ENCODE data around the gene GALNT9.
"Not testable (repeated sequence)": the region's sequence is repeated elsewhere in the genome, so short reads cannot be mapped to it uniquely, and the experiment has no call there.

Gene GALNT9

DNA sequence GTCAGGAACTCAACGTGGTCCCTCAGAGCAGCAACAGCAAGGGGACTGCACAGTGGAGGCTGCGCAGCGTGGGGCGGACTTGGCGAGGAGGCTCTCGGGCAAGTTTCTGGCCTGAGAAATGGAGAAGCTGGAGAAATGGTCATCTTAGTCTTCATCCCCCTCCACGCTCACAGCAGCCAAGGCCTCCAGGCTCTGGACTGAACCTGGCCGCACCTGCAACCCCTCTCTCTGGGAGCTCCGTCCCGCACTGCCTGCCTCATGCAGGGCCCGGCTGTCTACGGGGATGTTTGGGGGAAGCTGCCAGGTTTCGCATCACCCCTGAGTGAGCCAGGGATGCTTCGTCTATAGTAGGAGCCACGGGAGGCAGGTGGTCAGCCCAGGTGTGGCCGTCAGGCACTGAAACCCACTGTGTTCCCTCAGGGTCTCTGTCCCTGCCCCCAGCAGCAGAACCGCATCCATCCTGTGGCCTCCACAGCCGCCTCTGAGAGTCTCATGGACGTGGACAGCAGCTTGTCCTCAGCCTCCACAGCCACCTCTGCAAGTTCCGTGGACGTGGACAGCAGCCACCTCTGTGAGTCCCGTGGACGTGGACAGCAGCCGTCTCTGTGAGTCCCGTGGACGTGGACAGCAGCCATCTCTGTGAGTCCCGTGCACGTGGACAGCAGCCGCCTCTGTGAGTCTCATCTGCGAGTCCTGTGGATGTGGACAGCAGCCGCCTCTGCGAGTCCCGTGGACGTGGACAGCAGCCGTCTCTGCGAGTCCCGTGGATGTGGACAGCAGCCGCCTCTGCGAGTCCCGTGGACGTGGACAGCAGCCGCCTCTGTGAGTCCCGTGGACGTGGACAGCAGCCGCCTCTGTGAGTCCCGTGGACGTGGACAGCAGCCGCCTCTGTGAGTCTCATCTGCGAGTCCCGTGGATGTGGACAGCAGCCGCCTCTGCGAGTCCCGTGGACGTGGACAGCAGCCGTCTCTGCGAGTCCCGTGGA, 29.1 kb upstream of the GALNT9 start:
- not testable (repeated sequence) for FAIRE-seq

DNA sequence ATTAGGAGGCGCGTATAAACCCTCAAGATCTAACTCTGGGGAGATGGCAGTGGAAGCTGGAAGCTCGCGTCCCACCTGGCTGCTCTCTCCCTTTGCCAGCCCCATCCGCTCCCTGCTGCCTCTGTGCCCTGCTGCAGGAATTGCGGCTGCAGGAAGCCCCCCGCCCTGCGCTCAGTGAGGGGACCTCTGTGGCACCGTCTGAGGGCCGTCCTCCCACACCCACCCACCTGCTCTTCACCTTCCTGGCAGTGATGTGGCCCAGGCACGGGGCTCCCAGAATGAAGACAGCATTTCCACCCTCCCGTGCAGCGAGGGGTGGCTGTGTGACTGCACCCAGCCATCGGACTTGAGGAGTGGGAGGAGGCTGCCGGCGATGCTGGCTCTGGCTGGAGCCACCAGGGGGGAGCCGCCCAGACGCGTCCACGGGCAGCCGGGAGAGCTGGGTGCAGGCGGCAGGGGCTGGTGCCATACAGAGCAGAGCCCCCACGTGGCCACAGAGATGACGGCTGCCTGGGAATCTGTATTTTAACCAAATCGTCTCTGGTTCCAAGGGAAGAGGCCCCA, 28.3 kb upstream of the GALNT9 start:
- no peak for FAIRE-seq

DNA sequence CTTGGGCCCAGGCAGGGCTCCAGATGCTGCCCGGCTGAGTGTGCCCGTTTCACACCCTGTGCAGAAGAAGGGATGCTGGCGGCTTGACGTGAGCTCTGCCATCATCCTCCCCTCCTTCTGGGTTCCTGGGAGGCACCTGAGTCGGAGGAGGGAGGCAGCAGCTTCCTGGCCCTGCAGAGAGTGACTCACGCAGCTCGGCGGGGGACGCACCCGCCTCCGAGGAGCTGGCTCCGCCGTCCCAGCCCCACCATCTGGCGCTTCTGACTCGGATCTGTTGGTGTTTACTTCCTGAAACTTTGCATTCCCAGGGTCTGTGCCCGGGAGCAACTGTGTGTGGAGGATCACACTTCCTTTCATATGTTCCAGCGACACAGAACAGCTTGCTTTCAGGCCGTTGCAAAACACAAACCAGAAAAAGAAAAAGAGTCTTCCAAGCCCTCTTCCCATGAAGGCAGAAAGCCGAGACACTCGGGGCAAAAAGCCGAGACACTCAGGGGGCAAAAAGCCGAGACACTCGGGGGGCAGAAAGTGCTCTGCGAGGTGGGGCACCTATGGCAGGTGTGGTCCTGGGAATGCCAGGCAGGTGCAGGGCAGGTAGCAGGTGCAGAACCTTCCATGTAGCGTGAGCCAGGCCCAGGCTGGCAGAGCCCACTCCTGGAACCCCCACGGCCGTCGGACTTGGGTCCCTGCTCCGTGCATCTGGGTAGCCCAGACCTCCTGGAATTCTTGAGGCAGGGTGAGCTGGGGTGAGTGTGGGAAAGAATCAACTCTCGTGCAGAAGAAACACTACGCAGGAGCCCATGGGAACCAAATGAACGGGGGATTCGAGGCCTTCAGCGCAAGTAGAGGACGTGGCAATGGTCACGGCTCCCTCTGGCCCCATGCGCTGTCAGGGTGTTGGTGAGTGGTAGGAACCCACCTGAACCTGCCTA, 27.6 kb upstream of the GALNT9 start:
- FAIRE-seq = no peak

DNA sequence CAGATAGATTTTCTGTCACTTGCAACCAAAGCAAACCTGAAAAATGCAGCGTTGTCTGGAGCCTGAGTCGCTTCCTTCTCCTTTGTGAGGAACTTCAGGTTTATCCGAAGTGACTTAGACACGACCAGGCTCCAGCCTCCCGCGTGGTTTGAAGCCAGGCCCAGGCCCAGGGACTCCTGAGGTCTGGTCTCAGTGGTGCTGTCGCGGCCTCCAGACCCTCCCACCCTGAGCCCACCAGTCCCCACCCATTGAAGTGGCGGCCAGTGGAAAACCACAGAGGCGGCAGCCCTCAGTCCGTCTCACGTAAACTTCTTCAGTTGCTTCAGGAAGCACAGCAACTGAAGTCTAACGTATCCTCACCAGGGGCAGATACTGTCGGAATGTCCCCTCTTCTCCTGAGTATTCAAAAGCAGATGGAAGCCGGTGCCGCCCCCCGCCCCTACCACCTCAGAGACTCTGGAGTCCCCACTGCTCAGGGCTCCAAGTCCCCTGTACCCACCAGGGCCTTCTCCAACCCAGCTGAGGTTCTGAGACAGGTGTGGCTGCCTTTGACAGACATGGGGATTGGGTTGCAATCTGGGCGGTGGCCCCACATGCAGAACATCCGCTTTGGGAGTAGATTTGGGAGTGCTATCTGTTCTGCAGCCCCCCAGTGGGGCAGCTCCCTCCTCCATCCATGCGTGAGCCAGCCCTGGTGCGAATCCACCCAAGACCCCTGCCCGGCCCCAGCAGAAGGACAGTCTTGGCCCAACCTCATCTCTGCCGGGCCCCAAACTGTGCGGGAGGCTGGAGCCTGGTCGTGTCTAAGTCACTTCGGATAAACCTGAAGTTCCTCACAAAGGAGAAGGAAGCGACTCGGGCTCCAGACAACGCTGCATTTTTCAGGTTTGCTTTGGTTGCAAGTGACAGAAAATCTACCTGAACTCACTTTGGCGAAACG, 26.6 kb upstream of the GALNT9 start:
- FAIRE-seq = no peak

DNA sequence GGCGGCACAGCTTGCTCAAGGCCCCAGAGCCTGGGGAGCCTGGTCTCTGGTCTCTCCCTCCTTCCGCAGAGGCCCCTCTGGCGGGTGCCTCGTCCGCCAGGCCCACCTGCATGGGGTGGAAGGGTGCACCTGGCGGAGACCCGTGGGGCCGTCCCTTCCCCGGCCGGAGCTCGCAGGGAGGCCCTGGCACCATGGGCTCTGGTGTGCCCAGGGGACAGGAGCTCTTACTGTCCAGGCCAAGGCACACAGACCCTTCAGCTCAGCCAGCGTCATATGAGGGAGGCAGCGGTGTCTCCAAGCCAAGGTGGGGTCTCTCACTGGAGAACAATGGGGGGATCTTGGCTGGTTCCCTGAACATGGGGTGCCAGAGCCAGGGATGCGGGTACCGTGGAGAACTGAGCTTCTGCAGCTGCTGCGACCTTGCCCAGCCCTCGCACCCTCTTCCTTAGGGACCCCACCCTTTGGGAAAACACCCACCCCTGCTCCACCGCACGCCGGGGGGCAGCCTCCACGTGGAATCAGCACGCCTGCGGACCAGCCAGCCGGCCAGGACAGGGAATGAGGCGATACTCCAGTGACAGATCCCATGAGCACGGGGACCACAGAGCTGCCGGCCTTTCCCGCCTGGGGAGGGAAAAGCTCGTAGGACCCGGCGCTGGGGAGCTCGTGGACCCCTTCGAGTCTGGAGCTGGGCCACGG, 25.7 kb upstream of the GALNT9 start:
- FAIRE-seq = no peak

- FAIRE-seq = no peak
Measured at GRCh38 chr12:132354211-132354981, 25.0 kb upstream of the GALNT9 start.

- no peak for FAIRE-seq
Measured at GRCh38 chr12:132353811-132354210, 24.4 kb upstream of the GALNT9 start.

DNA sequence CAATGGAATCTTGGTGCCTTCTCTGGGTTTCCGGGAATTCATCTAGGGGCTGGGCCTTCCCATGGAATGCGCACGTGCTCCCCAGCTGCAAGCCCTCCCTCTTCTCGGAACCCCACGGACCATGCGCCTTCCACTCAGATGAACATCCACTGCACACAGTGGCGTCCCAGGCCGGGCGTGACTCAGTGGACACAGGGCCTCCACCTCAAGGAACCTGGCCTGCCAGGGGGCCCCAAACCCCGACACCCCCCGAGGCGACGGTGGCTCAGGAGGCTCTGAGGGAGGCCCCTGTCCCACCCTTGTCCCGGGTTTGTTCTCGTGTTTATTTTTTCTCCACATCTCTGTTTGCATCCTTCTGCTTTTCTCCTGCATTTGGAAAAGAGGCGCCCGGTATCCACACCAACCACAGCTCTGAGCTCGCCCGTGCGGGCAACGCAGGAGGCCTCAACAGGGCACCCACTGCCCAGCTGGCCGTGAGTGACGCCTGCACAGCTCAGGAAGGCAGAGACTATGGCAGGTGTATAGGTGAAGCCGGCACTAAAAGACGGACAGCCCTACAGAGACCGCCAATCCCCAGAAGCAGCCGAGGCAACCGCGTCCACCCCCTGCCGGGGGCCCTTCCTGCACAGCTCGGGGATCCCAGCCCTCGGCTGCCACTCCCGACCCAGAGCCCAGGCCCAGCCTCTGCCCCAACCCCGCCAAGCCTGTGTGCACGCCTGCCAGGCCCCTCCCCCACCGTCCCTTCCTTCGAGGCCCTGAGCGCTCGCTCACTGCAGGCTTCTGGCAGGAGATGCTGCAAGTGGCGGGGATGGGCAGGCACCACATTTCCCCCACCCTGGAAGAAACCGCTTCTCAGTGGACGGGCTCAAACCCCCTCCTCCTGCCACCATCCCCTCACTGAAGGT, 23.8 kb upstream of the GALNT9 start:
- FAIRE-seq = no peak

DNA sequence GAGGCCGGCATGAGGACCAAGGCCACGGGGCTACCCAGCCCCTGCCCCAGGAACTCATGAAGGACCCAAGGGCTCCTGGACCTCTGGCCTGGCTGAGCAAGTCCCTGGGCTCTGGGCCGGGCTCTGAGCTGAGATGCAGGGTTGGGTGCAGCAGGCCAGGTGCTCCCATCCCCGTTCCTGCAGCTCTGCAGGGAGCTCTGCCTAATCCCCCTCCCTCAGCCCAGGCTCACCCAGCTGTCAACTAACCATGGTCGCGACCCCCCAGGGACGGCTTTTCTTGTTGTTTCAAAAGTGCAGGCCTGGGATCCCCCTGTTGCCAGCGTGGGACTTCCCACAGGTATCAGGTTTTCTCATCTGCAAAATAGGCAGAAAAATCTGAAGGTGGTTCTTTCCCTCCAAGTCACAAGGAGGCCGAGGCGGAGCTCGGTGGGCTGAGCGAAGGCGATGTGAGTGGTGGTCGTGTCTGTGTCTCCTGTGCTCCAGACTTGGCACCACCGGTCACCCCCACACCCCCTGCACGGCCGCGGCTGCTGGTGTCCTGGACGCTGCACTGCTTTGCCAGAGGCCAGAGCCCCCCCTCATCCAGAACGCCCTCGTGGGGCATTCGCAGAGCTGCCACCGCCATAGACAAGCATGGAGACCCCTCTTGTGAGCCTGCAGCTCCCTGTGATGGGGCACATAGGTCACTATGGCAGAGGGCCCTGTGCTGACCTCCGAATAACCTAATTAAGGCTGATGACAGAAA, 22.5 kb upstream of the GALNT9 start:
- FAIRE-seq = no peak

DNA sequence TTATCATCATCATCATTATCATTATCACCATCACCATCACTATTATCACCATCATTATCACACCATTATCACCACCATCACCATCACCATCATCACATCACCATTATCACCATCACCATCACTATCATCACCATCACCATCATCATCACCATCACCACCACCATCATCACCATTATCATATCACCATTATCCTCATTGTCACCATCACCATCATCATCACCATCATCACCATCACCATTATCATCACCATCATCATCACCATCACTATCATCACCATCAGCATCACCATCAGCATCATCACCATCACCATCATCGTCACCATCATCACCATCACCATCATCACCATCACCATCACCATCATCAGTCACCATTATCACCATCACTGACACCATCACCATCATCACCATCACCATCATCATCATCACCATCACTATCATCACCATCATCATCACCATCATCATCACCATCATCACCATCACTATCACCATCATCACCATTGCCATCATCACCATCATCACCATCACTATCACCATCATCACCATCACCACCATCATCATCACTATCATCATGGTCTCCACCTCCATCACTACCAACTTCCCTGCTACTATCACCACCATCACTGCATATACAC, 20.2 kb upstream of the GALNT9 start:
- FAIRE-seq = no peak

- no peak for FAIRE-seq
Measured at GRCh38 chr12:132348176-132348575, 18.8 kb upstream of the GALNT9 start.

- FAIRE-seq = no peak
Measured at GRCh38 chr12:132347176-132347855, 17.9 kb upstream of the GALNT9 start.

GRCh38 chr12:132346471-132347175, 17.2 kb upstream of the GALNT9 start:
- no peak for FAIRE-seq

DNA sequence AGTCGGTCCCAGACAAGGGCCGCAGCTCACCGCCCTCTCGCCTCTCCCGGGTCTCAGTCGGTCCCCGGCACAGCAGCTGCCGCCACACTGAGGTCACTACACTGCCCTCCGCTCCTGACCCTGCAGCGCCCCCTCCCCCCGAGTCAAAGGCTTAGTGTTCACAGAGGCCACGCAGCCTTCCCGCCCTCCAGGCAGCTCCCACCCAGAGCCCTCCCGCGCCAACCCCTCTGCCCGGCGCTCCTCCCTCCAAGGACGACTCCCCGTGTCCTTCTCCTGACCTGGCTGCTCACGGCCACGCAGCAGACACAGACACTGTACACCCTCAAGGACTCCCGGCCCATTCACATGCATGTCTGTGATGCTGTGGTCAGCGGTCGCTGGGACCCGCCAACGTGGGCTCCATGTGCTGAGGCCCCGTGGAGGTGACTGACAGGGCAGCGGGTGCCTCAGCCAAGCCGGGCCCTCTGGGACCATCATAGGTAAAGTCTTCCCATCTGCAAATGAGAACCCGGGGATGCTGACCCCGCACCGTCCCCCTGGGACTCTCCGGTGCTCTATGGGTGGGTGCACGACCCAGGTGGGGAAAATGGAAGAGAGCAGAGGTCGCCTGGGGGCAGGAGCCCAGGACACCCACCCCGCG, 16.3 kb upstream of the GALNT9 start:
- no peak for FAIRE-seq

DNA sequence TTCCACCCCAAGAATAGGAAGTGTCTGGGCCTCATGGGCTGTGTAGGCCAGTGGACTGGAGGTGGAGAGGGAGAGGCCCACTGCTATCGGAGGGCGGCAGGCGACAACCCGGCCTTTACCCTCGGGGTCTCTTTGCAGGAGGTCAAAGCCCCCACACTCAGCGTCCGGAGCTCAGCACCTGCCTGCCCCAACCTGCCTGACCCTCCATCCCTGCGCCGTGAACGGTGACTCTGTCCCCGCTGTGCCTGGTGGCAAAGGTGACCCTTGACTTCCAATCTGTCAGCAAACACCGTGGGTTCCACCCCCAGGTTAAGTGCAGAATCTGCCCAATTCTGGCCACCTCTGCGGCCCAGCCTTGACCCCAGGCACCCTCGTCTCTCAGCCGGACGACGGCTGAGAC, 15.7 kb upstream of the GALNT9 start:
- FAIRE-seq = no peak

DNA sequence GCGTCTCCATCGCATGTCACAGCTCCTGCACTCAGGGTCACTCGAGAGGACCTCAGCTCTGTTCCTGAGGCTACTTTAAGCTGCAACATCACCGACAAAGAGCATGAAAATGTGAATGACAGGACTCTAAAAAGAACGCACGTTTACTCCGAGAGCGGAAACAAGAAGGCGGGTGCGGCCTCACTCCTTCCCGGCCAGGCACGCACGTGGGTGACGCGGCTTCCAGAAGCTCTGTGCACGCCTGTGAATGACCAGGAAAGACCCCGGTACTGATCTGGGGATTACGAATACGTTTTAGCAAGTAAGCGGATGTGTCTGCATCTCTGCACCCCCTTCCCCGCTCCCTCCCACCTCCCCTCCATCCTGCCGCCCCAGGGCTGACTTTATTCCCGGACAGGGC, 15.2 kb upstream of the GALNT9 start:
- FAIRE-seq = no peak
